ENCODE measurements around the gene SENP7.

Gene SENP7

GRCh38 chr3:101531473-101532086 is 18.6 kb upstream of the SENP7 start:
- no peak for TF ChIP-seq CTCF (IDR thresholded peaks at IDR 0.05; ENCODE audit: borderline replicate concordance, insufficient read depth, low read depth, low read length)
- no peak overlapping the region for H3K4me3 ChIP-seq (ENCODE audit: low read depth, low read length)

GRCh38 chr3:101530686-101531047 is 17.7 kb upstream of the SENP7 start:
- no peak overlapping the region for H3K4me3 ChIP-seq (ENCODE audit: low read depth, low read length)
- TF ChIP-seq CTCF (IDR thresholded peaks at IDR 0.05; ENCODE audit: borderline replicate concordance, insufficient read depth, low read depth, low read length), result no peak

GRCh38 chr3:101529816-101530685 is 17.0 kb upstream of the SENP7 start:
- TF ChIP-seq CTCF (IDR thresholded peaks at IDR 0.05; ENCODE audit: borderline replicate concordance, insufficient read depth, low read depth, low read length), result no peak
- no peak overlapping the region for H3K4me3 ChIP-seq (ENCODE audit: low read depth, low read length)

- H3K4me3 ChIP-seq (ENCODE audit: low read depth, low read length), result no peak overlapping the region
- no peak for TF ChIP-seq CTCF (IDR thresholded peaks at IDR 0.05; ENCODE audit: borderline replicate concordance, insufficient read depth, low read depth, low read length)
Measured at GRCh38 chr3:101527906-101528305, 14.9 kb upstream of the SENP7 start.

GRCh38 chr3:101527441-101527840 is 14.4 kb upstream of the SENP7 start:
- TF ChIP-seq CTCF (IDR thresholded peaks at IDR 0.05; ENCODE audit: borderline replicate concordance, insufficient read depth, low read depth, low read length), result no peak
- no peak overlapping the region for H3K4me3 ChIP-seq (ENCODE audit: low read depth, low read length)

- no peak overlapping the region for H3K4me3 ChIP-seq (ENCODE audit: low read depth, low read length)
- no peak for TF ChIP-seq CTCF (IDR thresholded peaks at IDR 0.05; ENCODE audit: borderline replicate concordance, insufficient read depth, low read depth, low read length)
Measured at GRCh38 chr3:101521211-101521701, 8.2 kb upstream of the SENP7 start.

Data from GM12875 (cell line).